HG03196 (cell line): Measurements from ENCODE around the gene CETN1.

ENCODE experiments used
- ATAC-seq: cut with Tn5 transposase; IDR thresholded peaks from one replicate; pipeline ENCODE4 v1.9.1; 2021; ENCODE audit not compliant: unreplicated experiment

CETN1 gene

GRCh38 chr18:574865-575645, 5.1 kb upstream of the CETN1 start:
- ATAC-seq = no peak

GRCh38 chr18:576924-577323, 3.3 kb upstream of the CETN1 start:
- ATAC-seq = no peak

GRCh38 chr18:577643-578375, 2.4 kb upstream of the CETN1 start:
- ATAC-seq = no peak

GRCh38 chr18:579238-579637, 942 bp upstream of the CETN1 start:
- no peak for ATAC-seq

GRCh38 chr18:581096-581495, 916 bp downstream of the CETN1 start:
- no peak for ATAC-seq

- ATAC-seq = no peak
Observed at GRCh38 chr18:582465-582864, 2.3 kb downstream of the CETN1 start.

GRCh38 chr18:595068-595467, 14.9 kb downstream of the CETN1 start:
- no peak for ATAC-seq

- ATAC-seq = no peak
Observed at GRCh38 chr18:595571-595970, 15.4 kb downstream of the CETN1 start.

GRCh38 chr18:596288-596881, 16.2 kb downstream of the CETN1 start:
- ATAC-seq = no peak

GRCh38 chr18:598124-598589, 18.0 kb downstream of the CETN1 start:
- no peak for ATAC-seq

- no peak for ATAC-seq
Observed at GRCh38 chr18:600107-600506, 19.9 kb downstream of the CETN1 start.

GRCh38 chr18:604771-605170, 24.6 kb downstream of the CETN1 start:
- ATAC-seq = no peak

GRCh38 chr18:607930-608329, 27.8 kb downstream of the CETN1 start:
- no peak for ATAC-seq

GRCh38 chr18:610214-610928, 30.2 kb downstream of the CETN1 start:
- no peak for ATAC-seq

- ATAC-seq = no peak
Observed at GRCh38 chr18:612156-612555, 32.0 kb downstream of the CETN1 start.

- no peak for ATAC-seq
Observed at GRCh38 chr18:614193-614592, 34.0 kb downstream of the CETN1 start.

- ATAC-seq = no peak
Observed at GRCh38 chr18:615092-615521, 34.9 kb downstream of the CETN1 start.

- no peak for ATAC-seq
Observed at GRCh38 chr18:615773-616172, 35.6 kb downstream of the CETN1 start.

GRCh38 chr18:616380-616995, 36.3 kb downstream of the CETN1 start:
- ATAC-seq = no peak

GRCh38 chr18:617970-618504, 37.9 kb downstream of the CETN1 start:
- no peak for ATAC-seq

GRCh38 chr18:618618-619017, 38.4 kb downstream of the CETN1 start:
- ATAC-seq = no peak
